ENCODE data around the gene USP1.
A peak's percentile ranks its signal among the peaks of the same experiment; 100 is the strongest.

USP1 gene

GRCh38 chr1:62429581-62429980 lies 7.3 kb upstream of the USP1 start:
- no peak for DNase-seq

DNA sequence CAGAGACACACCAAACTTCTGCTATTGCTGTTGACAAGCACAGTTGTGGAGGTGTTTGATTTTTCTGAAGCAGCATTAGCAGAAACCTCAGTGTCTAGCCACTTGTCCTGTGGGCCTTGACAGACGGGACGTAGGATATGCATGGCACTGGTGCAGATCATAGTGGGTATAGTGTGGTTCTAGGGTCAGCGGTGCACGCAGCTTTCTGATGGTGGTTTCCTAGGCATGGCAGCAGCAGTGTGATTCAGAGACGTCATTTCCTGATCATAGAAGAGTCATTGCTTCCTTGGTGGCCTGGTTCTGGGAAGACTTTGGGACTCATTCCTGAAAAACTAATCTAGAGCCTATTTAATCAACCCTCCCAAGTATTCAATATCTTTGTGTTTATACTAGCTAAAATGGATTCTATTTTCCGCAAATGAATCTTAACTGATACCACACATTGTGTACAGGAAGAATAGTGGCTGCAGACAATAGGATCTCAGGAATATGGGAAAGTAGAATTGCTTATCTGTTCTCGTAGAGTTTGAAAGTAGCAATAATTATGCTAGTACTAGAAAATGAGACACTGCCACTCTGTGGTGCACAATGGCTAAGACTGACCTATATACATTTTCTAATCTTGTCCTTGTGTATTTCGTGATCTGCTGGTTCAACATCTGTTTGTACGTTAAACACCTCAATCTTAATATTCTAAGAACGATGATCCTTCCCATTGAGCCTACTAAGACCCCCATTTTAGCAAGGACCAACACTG lies 2.8 kb upstream of the USP1 start:
- DNase-seq: peak; percentile 55

DNA sequence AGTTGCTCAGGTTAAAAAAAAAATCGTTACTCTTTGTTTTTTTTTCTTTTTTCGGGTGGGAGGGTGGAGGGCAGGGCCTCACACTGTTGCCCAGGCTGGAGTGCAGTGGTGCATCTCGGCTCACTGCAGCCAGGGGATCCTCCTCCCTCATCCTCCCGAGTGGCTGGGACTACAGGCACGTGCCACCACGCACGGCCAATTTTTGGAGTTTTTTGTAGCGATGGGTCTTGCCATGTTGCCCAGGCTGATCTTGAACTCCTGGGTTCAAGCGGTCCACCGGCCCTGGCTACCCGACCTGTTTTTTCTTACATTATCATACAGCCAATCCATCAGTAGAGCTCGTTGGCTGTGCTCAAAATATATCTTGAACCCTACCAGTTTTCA lies 2.2 kb upstream of the USP1 start:
- DNase-seq: no peak

DNA sequence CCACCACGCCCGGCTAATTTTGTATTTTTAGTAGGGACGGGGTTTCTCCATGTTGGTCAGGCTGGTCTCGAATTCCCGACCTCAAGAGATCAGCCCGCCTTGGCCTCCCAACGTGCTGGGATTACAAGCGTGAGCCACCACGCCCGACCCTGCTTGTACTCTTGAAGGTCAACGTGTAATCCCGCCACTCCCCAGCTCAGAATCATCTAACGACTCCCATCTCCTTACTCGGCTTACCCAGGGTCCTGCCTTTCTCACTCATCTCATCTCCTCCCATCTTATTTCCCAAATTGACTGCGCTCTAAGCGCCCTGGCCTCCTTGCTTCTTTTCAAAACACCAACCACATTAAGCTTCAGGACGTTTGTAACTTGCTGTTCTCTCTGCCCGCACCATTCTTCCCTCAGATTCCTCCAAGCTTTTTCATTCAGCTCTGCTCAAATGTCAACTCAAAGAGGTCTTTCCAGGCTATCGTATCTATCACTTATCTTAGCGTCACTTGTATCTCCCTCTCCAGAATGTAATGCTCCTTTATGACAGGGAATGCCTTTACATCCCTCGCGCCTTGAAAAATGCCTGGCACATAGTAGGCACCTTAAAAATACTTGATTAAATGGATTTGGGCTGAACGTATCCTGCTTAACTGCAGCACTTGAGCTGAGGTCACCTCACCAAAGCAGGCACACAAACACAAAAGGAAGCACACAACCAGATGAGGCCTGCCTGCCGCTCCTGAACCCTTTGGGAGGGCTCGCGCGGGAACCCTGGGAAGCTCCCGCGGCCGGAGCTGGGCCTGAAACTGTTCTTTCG lies 1.4 kb upstream of the USP1 start:
- DNase-seq: no peak

DNA sequence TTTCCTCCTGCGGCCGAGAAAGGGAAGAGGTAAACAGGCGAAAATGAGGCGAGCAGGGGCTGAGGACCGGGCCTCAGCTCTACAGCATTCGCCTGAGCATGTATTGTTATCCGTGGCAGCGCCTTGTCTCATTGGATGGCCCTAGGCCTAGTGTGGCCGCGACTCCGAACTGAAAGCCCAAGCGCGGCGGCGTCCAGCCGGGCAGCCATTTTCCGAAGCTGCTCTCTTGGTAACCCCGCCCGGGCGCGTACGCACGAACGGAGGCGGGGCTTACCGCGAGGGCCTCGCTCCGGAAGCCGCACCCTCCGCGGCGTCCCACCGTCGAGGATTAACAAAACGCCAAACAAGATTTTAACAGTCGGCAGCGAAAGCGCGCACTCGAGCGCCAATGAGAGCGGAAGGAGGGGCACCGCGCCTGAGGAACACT lies 797 bp upstream of the USP1 start:
- peak; percentile 100 for DNase-seq

DNA sequence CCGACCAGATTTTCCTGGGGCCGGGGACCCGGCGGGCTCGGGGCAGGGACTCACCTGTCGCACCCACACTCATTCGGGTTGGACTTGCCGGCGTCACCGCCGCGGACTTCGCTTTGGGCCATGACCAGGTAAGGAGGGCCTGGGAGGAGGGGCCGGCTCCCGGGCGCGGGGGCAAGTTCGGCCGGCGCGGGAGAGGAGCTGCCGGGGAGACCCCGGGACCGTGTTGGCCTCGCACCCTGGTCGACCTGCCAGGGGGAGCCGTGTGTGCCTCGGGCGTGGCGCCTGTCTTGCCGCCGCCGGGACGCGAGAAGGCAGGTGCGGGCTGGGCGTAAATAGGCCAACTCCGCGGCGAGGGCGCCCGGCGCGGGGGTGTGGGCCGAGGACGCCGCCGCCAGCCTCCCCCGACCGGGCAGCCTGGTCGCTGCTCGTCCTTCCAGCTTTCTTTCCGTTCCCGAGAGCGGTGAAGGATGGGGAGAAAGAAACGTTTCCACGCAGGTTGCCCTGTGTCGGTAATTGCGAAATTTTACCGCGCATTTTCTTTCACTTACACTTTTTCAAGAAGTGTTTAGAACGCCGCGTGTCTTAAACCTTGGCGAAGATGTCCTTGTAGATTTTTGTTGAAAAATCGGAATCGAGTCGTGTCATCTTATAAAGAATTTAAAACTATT lies 558 bp downstream of the USP1 start:
- peak; percentile 53 for DNase-seq

DNA sequence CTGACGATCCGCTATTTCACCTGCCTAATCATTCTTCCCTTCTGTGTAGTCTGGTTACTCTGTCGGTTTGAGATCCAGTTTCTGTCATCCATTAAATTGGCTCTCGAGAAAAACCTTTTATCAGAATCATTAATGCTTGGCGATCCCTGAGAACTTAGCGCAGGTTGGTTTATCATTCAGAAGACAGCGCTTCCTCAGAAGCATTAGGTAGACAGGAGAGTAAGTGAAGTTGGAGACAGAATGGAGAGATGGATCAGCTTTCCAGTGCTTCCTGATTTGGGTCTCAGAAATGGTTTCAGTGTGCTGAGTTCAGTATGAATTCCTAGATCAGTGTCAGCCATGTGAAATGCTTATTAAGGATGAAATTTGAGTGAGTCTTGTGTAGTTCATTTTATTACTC lies 1.3 kb downstream of the USP1 start:
- peak; percentile 45 for DNase-seq

DNA sequence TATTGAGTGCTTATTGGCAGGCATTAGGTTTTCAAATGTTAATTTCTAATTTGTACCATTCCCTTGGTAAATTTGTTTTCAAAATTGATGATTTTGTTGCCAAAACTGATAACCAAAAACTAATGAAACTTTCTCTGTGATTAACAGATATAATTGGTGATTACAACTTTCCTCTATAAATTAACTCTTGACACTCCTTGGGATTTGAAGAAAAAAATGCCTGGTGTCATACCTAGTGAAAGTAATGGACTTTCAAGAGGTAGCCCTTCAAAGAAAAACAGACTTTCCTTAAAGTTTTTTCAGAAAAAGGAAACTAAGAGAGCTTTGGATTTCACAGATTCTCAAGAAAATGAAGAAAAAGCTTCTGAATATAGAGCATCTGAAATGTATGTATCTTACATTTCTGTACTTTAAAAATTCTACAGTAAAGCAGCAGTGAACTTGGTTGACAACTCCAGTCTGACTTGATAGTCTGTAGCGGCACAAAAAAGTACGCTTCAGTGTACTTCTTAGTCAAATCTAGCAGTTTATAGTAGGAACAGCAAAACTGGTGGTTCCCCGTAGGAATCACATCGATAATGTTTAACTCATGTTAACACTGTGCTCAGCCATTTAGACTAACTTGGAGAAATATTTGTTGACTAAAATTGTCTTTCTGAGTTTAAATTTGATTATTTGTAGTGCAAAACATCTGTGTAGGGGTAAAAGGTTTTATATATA lies 3.0 kb downstream of the USP1 start:
- DNase-seq: peak; percentile 34

DNA sequence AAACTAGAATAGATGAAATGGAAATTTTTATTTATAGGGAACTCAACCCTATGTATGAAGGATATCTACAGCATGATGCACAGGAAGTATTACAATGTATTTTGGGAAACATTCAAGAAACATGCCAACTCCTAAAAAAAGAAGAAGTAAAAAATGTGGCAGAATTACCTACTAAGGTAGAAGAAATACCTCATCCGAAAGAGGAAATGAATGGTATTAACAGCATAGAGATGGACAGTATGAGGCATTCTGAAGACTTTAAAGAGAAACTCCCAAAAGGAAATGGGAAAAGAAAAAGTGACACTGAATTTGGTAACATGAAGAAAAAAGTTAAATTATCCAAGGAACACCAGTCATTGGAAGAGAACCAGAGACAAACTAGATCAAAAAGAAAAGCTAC lies 7.9 kb downstream of the USP1 start:
- DNase-seq: peak; percentile 12

DNA sequence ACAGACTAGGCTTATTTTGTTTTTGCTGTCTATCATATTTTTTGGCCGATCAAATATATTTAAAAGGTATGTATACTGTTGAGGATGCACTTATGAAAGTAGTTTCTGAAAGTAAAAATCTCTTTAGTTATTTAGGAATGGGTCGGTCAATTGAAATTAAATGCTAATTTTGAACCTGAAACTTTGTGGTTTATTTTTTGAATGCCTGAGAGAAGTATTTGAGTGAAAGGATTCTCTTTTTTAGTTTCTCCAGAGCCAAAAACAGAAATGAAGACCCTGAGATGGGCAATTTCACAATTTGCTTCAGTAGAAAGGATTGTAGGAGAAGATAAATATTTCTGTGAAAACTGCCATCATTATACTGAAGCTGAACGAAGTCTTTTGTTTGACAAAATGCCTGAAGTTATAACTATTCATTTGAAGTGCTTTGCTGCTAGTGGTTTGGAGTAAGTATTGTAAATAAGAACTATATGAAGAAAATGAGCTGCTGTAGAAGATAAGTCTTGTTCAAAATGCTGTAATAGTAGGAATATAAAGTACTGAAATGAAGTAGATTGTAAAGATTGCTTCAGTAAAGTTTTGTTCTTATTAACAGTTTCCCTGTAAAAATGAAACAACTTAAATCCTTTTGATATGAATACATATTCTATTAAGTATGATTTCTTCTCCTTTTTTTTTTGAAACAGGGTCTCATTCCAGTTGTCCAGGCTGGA lies 11.5 kb downstream of the USP1 start:
- DNase-seq: no peak

DNA sequence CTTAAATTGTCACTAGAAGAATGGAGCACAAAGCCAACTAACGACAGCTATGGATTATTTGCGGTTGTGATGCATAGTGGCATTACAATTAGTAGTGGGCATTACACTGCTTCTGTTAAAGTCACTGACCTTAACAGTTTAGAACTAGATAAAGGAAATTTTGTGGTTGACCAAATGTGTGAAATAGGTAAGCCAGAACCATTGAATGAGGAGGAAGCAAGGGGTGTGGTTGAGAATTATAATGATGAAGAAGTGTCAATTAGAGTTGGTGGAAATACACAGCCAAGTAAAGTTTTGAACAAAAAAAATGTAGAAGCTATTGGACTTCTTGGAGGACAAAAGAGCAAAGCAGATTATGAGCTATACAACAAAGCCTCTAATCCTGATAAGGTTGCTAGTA lies 13.5 kb downstream of the USP1 start:
- DNase-seq: no peak

DNA sequence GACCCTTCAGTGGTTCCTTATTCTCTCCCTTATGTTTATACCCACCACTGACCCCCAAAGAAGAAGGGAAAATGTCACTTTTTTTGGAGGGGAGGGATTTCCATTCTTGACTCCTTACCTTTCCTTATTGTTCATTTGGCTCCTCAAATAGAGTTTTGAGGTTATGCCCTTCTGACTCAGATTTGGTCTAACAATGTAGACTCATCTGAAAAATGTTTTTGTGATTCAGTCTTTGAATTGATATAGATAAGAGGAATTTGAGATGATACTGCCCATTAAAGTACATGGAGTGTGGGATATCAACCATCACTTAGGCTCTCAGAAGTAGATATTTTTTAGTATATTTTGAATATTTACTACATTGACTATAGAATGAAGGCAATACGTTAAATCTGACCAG lies 16.1 kb downstream of the USP1 start:
- DNase-seq: no peak

GRCh38 chr1:62457955-62458354 lies 21.1 kb downstream of the USP1 start:
- no peak for DNase-seq

GRCh38 chr1:62462370-62462769 lies 25.5 kb downstream of the USP1 start:
- peak; percentile 27 for DNase-seq

DNA sequence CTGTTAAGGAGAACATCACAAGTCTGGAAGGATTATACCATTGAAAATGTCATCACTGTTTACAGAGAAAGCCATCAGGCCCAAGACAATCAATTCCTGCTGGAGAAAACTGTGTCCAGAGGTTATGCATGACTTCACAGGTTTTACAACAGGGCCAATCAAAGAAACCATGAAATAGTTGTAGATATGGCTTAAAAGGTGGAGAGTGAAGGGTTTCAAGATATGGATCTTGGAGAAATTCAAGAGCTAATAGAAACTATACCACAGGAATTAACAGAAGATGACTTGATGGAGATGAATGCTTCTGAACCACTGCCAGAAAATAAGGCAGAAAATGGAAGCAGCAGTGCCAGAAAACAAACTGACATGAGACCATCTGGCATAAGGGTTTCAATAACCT lies 30.2 kb downstream of the USP1 start:
- DNase-seq: no peak

DNA sequence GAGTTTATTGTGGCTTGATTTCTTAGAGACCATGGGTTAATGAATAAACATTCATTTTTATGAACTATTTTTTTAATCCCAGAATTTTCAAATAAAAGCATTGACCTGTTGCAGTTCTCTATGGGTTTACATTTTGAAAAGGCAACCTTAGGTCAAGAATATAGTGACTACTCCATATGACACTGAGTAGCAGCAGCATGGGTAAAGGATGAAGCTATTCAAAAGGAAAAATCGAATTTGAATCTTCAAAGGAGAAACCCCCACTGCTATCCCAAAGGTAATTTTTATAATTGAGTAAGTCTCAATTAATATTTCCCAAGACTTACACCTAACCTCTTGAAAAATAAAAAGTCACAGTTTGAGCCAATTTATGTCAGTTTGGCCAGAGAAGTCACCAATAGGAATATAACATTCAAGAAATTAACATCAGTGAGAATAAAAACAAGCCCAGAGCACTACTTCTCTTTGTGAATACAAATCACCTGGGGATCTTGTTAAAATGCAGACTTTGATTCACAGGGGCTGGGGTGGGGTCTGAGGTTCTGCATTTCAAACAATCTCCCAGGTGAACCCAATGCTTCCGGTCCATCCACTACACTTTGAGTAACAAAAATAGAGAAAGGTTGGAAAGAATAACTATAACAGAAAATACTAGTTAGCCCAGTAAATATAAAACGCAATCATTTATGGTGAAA lies 39.8 kb downstream of the USP1 start:
- DNase-seq: no peak

DNA sequence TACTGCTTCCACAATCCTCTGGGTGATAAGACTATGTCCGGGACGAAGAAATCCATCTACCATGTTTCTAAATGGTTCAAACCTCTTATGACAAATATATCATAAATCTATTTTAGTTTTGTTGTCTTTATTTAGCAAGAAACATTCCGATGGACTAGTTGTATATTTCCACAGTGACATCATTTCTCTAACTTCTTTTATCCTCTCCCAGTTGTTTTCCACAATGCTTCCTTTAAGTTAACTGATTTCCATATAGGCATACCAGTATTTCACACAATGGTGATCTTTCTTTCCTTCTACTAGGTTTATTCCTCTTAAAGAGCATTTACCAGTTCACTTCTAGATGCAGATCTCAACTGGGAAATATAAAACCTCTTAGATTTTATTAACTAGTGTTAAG lies 44.8 kb downstream of the USP1 start:
- no peak for DNase-seq

DNA sequence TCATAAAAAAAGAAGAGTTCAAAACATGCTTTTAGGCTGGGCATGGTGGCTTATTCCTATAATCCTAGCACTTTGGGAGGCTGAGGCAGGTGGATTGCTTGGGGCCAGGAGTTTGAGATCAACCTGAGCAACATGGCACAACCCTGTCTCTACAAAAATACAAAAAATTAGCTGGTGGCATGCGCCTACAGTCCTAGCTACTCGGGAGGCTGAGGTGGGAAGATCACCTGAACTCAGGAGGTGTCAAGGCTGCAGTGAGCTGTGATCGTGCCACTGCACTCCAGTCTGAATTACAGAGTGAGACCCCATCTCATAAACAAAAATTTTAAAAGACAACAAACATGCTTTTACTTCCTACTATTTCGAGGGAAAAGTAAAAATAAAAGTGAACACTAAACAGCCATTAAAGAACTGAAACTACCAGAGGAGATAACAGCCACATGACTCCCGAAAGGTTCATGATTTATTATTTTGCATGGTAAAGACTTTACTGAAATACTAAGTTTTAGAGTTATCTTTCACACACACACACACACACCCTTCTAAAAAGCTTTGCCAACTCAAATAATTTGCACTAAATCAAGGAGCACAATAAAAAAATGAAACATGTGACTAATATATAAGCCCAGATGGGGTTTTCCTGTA lies 48.1 kb downstream of the USP1 start:
- peak; percentile 36 for DNase-seq

GRCh38 chr1:62487956-62488355 lies 51.1 kb downstream of the USP1 start:
- DNase-seq: no peak

- no peak for DNase-seq
These were observed 55.7 kb downstream of the USP1 start for GRCh38 chr1:62492521-62492920.

- DNase-seq: no peak
These were observed 56.8 kb downstream of the USP1 start for GRCh38 chr1:62493656-62494055.
